Mammary epithelial cell (primary cell): ENCODE data around the gene MALT1.

Experiments used
- CTCF ChIP-seq, 2 donors: IDR thresholded peaks in 1 of 2; conservative IDR thresholded peaks in 1 of 2; 2 replicates each; pipeline ENCODE4 v1.5.1; 2011 to 2012; ENCODE audit warnings: inconsistent platforms in 2 of 2, low read length in 2 of 2, mild to moderate bottlenecking in 2 of 2, control low read depth in 1 of 2, low read depth in 1 of 2; ENCODE audit not compliant: insufficient read depth in 1 of 2; ENCODE audit errors: extremely low read depth in 1 of 2
- EZH2 ChIP-seq: IDR thresholded peaks from 2 replicates; pipeline ENCODE4 v1.6.1; 2012; ENCODE audit warnings: low read length, inconsistent platforms, borderline replicate concordance

GRCh38 chr18:58784601-58785137, 113.4 kb downstream of the MALT1 start:
- TF ChIP-seq CTCF (conservative IDR thresholded peaks at IDR 0.05 in 1 of 2, IDR thresholded peaks at IDR 0.05 in 1 of 2; ENCODE audit: extremely low read depth in 1 of 2, insufficient read depth in 1 of 2, low read depth in 1 of 2, low read length in 2 of 2) (no peak), EZH2 (no peak)
